ENCODE measurements around the gene TCF7L2.
"Not testable (repeated sequence)": the region's sequence is repeated elsewhere in the genome, so short reads cannot be mapped to it uniquely, and the experiment has no call there.

The TCF7L2 gene

DNA sequence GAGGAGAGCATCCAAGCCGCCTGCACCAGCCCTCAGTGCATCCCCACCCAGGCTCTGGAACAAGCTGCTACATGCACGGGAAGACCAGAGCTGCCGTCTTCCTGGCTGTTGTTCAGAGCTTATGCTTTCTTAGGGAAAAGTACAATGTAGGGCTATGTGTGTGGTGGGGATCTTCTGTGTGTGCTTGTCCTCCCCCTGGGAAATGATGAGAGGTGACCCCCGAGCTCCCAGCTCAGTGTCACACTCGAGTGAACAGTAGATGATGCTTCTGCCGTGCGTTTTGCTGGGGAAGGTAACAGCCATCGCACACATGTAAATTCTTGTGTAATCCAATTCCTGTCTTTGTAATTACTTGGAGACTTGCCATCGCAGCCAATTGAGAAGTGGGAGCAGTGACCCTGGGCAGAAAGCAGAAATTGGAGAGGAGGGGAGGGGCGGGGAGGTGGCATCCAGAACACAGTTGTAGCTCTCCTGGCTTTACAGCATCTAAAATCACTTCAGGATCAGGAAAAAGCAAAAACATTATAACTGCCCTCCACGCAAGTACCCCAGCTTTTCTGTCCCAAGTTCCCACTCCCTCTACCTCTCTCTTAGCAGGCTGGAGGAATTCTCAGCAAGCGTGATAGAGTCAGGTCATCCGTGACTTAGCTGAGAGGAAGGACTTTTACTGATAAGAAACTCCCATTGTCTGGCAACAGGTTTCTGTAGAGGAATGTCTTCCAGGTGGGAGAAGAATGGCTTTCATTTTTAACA is 149.6 kb downstream of the TCF7L2 start:
- DNase-seq, result no peak

DNA sequence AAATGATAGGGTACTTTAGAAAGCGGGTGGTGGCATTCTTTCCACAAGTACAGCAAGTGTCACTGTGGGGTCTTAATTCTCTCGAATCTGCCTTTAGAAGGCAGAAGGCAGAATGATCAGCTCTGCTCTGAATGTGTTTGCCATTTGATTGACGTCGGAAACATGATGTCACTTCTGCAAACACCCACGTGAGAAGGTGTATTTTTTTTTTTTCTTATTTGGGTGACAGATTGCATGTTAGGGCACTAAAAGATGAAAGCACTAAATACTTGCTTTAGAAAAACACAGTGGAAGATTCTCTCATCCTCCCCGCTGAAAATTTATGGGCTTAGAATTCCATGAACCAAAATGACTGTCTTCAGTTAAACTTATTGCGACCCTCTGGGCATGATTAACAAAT is 150.2 kb downstream of the TCF7L2 start:
- no peak for DNase-seq

DNA sequence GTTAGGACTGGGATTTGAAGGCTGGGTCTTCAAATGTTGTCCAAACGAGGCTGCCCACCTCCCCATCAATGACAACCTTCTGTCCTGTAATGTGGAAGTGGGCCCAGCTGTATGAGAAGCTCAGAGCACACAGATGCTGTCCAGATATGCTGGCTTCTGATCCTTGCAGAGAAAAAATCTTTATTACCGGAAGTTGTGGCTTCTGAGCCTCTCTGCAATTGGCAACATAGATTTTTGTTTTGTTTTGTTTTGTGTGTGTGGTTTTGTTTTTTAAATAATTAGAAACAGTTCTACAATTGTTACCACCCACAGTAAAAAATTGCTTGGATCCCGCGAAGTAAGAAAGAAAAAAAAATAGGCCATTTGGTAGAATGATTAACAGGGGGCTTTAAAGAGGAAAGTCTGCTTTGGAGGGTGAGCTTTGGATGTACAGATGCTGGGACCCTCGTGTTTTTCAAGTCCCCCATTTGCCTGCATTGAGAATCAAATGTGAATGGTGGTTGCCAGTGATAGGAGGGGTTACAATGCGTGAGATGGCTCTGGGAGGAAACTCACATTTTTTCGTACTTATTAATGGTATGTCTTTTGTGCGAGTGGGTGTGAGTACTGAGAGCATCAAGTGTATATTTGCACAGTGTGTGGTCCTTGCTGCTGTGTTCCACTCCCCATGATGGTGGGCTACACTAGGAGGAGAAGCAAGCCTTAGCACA is 153.2 kb downstream of the TCF7L2 start:
- DNase-seq, result no peak

DNA sequence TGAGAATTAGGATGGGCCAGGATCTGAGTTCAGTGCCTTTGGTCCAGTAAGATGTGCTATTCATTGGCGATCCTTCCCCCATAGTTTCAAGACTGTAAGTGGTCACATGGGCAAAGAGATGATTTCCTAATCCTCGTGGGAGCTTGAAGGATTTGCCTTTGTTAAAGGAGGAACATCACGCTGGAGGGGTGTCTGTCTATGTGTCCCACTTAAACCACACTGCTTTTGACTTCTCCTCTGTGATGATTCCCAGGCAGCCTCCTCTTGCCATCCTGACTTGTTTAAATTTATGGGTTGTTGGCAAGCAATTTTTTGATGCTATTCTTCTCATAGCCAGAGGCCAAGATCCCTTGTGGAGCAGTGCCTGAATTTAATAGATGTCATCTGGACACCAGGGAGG is 154.0 kb downstream of the TCF7L2 start:
- DNase-seq, result no peak

DNA sequence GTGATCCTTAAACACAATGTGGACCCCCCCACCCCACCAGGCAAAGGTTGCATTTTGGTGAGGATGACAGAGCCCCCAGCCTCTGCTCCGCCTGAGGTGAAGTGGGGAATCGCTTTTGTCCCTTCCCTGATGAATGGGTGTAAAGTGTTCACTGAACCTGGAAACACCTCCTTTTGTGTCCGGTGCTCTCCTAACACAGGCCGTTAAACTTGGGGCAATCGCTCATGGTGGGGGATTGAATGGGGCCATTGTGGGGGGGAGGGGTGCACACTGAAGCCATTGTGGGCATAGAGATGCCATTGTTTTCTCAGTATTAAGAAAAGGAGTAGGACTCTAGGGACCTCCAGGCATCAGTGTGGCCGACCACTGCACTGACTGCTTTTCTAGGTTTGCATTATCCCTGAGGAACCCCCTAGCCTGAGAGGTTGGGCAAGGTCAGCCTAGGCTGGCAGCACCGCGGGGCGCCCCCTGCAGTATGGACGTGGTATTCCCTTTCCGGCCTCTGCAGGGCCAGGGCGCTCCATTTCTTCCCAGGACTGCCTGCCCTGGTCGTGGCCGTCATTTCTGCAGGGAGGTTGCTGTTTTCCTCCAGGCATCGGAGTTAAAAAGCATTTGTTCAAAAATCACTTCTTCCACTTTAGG is 158.3 kb downstream of the TCF7L2 start:
- DNase-seq, result no peak

DNA sequence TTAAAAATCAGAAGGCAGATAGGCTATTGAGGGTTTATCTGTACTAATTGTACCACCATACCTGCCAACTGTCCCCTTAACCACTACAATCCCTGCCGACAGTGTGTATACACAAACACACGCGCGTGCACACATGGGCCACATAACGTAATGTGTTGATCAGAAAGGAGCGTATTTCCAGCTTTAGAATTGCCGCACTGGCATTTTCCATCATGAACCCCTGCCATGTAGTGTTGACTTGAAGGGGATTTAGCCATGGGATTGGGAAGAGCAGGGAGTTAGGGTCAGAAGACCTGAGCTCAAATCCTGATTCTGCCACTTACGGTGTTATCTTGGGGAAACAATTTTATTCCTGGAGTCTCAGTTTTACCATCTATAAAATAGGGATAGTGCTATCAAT is 158.9 kb downstream of the TCF7L2 start:
- DNase-seq, result no peak

DNA sequence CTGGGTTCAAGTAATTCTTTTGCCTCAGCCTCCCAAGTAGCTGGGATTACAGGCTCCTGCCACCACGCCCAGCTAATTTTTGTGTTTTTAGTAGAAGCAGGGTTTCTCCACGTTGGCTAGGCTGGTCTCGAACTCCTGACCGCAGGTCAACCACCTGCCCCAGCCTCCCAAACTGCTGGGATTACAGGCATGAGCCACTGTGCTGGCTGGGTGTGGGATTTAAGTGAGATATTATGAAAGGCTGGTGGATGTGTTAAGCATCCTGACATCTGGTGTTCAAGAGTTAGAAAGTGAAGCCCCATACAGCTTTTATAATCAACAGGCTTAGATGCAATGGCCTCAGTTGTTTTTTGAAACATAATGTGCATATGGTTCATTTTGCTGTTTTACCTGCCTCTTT is 159.4 kb downstream of the TCF7L2 start:
- not testable (repeated sequence) for DNase-seq

DNA sequence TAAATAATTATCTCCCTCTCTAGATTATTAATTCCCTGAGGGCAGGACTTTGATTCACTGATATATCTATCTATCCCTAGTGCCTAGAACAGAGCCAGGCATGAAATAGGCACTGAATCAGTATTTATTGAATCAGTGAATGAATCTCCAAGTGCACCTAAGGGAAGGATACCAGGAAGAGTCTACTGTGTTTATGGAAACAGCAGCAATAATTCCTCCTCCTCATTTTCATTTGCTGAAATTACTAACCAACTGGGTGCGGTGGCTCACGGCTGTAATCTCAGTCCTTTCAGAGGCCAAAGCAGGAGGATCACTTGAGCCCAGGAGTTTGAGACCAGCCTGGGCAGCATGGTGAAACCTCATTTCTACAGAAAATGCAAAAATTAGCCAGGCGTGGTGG is 161.2 kb downstream of the TCF7L2 start:
- no peak for DNase-seq

DNA sequence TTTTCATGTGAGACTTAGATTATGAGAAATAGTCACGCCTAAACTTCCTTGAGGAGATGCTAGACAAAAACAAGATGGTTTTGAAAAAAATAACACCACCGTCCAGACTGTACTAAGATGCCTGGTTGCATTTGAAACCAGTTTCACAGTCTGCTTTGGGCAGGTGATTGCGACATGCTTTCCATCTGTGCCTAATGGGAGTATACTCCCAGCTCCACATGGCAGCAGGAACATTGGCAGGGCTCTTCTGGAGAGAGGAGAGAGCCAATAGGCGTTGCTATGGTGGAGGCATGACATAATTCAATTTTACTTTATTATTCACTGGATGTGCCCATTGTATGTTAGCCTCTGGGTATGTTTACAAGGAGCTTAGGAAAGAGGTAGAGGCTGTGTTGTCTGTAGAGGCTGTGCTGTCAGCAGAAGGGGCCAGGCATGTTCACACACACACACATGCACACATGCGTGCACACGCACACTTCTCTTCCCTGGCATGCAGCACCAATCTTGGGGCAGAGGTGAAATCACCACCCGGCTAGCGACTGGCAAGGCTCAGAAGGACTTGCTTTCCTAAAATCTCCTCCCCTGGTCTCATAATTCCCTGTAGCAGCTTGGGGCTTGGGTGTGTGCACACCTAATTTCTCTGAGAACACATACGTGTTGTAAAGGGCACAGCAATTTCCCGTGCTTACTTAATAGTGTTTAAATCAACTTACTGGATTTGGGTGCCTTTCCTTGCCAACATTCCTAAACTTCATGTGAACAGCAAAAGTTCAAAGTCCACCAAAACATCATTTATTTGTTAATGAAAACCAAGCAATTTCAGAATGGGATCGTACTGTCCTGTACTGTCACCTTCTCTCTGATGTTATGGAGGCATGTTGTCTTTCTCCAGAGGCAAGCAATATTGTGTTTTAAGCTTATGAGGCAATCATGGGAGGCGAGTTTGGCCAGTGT is 162.1 kb downstream of the TCF7L2 start:
- DNase-seq, result no peak

DNA sequence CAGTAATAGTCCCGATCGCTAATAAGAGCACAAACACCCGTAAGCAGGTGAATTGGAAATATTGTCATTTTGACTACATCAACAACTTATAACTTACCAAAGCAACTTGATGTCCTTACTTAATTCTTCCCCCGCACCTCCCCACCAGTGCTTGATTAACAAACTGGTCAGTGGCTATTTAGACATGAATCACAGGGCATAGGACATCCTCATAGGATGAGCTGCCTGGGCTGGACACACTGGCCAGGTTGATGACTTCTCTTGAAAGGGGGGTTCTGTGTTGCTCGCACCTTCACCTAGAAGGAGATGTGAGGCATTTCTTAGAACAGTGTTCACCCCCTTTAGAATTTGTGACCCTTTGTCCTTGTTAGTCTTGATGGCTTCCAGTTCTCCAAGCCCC is 163.2 kb downstream of the TCF7L2 start:
- DNase-seq, result no peak

DNA sequence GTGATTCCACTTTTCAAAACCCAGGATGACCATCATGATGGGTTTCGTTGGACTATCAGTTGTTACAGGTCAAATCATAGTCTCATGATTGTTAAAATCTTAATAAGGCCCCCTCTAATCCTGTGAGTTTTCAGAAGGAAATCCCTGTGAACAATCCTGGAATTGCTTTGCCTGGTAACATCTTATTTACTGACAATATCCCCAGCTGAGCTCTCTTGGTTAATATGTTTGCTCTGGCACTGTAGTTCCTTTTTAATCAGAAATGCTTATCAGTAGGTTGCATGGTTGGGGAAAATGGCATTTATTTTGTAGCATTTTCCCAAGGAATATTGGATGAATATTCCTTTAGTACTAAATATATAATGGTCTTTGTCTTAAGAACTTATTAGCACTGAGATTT is 163.9 kb downstream of the TCF7L2 start:
- DNase-seq, result no peak

DNA sequence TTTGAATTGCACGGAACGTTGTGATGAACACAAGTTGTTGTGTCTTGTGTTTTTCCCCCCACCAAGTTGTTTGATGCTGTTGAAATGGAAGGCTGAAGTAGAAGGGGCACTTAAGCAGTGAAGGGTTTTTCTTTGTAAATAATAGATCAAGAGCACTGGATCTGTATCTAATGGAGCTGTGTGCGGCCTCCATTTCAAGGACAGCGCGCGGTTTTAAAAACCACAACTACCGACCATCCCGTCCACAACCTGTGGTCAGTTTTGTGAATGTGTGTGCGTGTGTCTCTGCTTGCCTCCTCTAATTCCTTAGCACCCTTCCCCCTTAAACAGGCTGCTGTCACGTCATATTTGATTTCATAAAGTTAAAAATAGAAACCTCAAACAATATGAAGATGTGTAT is 165.5 kb downstream of the TCF7L2 start:
- DNase-seq, result no peak

DNA sequence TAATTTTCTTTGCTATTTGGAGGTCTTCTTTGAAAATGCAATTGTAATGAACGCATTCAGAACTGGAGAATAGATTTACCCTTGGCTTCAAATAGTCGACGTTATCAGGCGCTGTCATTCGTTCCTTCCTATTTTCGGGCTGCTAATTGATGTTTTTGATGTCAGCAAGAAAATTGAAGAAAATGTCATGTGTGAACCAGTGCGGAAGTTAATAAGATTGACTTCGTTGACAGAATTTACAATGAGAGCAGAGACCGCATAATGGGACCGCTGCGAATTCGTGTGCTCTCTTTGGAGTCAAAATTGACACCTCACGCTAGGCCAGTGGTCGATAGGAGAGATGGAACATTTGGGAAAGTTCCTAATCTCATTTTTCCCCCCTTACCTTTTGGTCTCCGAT is 168.8 kb downstream of the TCF7L2 start:
- DNase-seq, result no peak

DNA sequence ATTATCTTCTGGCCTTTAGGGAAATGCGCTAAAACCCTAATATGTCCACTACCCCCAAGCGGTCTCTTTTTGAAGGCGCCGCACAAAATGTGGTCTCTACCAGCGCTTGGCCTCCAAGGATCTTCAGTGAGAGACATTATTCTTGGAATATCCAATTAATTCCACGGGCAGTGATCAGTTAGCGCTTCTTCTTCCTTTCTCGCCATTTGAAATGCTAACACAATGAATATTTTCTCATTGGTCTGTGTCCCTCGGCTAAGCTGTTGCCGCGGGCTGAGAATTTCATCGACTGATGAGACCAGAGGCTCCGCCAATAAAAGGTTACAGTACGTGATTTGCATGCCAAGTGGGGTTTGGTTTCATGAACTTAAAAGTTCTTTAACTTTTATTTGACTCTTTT is 169.8 kb downstream of the TCF7L2 start:
- no peak for DNase-seq

DNA sequence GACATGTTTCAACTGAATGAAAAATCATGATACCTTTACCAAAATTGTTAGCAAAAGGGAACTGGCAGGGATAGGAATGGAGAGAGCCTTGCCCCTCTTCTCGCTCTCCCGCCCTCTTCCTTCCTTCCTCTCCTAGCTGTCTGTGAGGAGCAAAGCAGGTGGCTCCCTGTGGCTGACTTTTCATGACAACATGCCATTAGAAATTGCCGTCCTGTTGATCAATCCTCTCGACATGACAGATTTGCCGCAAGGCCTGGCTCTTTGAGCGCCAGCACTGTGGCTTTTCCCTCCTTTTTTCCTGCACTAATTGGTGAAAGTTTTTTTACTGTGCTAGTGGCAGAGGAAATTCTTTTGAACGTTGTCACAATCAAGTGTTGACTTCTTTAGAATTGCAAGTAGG is 171.1 kb downstream of the TCF7L2 start:
- no peak for DNase-seq

DNA sequence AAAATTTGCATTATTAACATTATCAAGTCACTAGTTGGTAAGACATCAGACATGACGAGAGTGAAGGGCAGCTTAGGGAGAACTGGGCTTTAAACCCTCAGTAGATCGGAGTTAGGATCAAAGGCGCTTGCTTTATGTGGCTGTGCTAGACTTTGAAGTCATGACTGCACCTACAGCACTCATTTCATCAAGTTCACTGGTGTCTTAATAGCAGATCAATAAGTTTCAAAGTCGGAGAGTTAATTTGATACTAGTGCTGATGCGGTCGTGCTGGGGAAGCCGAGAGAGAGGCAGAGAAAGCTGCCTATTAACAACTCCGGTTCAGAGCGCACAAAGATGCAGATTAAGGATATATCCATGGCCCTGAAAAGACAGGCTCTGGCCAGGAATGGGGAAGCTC is 172.9 kb downstream of the TCF7L2 start:
- DNase-seq, result no peak

DNA sequence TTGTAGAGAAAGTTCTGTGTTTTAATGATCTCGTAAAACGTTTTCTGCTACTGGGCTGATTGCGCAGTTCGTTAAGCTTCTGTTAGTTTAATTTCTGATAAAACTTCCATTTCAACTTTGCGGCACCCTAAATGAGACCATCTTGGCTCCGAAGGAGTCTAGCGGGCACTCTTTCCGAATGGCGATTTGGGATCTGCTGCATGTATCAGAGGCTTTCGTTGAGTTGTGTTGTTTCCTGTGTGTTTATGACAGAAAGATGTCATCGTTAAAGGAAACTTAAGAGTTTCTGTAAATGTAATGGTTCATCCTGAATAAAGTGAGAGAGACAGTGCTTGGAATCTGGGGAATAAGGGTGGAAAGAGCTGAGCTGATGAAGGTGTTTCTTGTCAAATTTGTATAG is 174.7 kb downstream of the TCF7L2 start:
- DNase-seq, result no peak

DNA sequence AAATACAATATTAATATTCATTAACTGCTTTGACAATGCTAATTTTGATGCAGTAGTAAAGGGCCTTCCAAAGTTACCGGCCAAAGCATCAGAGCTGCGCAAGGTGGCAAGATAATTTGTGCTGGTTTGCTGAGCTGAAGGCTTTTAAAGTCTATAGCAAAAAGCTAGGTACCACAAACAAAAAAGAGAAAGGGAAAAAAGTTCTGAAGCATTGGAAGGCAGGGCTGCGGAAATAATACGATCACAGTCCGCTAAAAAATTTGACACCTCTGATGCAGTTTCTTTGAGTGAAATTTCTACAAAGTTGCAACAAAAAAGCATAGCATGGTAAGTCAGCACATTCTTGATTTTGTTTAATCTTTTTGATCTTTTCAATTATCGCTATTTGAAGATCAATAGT is 175.6 kb downstream of the TCF7L2 start:
- DNase-seq, result no peak

DNA sequence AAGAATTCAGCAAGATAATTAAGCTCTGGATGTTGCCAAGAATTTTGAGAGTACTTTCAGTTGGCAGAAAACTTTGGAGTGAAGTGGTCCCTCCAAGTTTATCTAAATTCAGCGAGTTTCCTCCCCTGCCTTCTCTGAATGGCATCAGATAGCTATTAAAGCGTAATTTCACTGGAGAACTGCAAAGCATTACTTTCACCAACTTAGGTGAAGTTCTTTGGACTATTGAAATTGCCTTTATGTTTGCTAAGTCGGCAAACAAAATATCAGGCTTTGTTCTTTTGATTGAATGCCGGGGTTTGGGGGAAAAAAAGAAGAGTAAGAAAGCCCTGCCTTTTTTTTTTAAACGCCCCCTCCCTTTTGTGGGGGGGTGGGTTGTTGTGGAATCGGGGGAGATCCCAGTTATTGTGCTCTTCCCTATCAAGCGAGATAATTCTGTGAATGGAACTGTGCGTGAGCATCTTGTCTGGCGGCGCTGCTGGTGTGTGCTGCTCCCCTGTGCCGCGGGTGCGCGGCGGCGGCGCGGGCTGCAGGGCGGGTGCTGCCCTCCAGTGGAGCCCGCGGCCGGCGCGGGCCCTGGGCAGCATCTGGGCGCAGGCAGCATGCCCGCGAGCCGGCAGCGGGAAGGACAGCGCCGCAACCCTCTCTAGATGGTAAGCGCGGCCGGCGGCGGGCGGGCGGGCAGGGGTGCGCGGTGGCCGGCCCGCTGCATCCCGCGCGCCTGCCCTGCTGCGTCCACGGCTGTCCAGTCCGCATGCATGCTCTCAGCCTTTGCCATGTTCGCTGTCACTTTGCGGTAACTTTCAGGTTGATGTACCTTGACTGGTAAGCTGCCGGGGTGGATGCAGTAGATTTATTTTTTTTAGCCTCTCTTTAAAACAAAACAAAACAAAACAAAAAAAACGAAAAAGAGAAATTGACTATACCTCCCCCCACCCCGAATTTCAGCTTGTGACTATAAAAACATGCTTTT is 176.5 kb downstream of the TCF7L2 start:
- DNase-seq, result peak; percentile 76

DNA sequence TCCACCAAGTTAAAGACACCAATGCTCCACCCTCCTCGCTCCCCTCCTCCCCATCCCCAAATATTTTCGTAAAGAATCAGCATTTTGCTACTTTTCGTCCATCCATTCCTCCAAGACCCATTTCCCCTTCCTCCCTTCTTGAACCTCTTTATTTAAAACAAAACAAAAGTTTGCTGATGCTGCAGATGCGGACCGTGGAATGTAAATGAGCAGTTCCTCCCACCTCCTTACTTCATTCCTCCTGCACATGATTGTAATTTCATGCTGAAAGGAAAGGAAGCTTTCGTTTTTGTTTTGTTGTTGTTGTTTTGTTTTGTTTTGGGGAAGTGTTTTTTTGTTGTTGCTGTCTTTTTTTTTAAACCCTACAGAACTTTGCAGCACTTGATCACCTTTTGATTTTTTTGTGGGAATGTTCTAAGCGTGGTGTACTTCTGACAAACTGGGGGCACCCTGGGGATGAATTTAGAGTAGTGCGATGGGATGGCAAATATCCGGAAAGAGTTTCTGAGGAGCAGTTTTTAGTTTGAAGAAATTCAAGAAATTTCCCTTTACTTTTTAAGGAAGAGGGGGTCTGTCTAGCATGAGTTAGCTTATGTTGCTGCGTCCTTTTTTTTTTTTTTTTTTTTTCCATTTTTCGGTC is 177.3 kb downstream of the TCF7L2 start:
- DNase-seq, result no peak

DNA sequence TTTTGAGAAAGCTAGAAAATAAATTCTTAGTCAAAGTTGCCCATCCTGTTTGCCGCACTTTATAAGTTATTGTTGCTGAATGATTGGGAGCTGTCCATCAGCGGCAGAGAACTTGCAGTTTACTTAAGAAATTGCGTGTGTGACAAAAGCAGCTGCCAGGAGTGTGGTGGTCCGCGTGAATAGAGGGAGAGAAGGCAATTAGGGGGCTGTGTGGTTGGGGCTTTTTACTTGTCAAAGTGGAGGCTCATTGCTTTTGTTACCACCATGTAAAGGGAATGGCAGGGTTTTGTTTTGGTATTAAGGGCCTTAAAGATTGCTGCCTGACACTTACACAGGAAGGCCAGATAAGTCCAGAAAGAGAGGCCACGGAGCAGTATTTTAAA is 177.8 kb downstream of the TCF7L2 start:
- no peak for DNase-seq

Data from right hindlimb (tissue), 1 donor.